Stimulated activated CD8-positive, alpha-beta memory T cell treated with anti-CD3 and anti-CD28 coated beads, Interleukin-7, amount 100 ng/mL, for 4 hours (primary cell): ENCODE measurements around the gene ESD.

Source experiments
- DNase-seq, 2 donors: peaks; one replicate each; pipeline ENCODE4 v3.0.0-alpha.2; 2020; ENCODE audit warnings: low read depth in 2 of 2

Gene ESD

DNA sequence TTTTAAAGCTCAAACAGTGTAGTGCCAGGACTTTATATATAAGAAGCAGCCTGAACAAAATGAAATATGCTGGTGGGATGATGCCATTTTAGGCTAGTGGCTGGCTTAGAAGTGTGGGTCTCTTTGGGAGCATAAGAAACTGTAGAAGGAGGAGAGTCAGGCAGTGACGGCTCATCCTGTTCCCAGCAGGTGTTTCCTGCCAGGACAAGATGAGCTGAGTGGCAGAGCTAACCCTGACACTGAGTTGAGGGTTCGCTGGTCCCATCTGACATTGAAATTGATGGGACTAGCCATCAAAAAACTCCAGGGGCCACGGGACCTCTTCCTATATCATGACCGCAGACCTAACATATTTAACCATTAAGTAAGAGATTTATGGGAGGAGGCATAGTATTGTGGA is 51.3 kb downstream of the ESD start:
- DNase-seq: no peak

DNA sequence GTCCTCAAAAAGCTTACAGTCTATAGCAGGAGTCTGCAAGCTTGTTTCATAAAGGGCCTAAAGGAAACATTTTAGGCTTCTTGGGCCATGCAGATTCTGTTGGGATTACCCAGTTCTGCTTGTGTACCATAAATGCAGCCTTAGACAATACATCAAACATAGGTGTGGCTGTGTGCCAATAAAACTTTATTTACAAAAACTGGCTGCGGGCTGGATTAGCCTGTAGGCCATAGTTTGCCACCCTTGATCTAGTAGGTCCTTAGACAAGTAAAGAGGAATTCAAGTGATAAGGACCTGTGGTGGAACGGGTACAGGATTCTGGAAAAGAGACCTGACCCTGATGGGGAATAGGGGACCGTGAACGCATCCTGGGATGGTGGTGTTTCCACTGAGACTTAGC is 51.9 kb downstream of the ESD start:
- DNase-seq: no peak

DNA sequence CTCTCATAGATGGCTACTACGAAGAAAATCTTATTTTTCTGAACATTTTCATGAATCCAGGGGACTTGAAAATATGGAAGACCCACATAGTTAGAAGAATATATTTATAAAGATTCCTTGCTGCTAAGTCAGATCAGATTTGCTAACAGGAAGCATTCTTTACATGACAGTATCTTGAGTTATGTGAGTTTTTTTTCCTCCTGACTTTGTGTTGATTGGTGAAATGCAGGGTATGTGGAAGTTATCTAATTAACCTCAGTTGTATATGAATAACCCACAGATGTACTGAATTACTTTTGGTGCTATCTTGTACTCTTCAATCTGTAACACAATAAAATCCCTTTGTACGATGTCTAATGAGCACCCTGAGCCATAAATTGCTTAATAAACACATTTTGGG is 53.8 kb downstream of the ESD start:
- DNase-seq: no peak

DNA sequence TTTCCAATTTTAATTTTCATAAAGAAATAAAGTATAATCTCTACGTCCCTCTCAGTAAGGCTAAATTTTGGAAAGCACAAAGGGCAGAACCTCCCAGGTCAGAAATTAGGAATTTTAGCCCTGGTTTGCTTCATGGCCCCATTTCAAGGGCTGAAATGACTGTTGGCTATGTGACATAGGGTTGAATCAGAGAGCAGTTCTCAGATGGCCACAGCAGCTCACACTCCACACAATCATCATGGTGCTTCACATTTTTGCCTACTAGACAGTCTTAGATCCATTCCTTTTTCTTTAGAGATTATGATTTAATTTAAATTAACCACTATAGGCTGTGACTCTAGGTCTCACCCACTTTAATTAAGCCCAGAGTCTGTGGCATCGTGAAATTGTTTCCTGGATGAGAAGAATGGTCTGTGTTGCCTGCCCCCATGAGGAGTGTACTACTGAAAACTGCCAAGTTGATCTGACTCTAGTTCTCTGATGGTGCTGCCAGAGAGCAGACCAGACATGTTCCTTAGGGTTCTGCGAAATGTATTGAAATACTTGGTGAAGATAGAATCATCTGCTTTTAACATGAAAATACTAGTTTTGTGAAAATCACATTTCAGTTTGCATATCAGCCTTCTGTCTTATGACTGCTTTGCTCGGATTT is 57.4 kb downstream of the ESD start:
- DNase-seq: no peak

DNA sequence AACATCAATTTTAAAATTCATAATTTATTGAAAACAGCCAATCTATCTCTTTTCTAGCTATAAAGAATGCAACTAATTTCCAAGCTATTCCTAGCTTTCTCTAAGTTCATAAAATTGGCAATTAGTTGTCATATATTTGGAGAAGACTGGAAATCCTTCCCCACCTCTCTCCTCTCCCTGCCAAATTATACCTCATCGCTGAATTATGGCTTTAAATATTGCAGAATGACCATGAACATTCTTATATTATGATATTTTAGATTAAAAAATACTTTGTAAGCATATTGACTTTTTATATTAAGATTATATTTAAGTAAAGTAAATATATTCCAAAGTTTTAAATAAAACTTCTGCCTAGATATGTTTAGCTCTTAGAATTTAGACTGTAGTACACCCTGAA is 58.2 kb downstream of the ESD start:
- DNase-seq: no peak

DNA sequence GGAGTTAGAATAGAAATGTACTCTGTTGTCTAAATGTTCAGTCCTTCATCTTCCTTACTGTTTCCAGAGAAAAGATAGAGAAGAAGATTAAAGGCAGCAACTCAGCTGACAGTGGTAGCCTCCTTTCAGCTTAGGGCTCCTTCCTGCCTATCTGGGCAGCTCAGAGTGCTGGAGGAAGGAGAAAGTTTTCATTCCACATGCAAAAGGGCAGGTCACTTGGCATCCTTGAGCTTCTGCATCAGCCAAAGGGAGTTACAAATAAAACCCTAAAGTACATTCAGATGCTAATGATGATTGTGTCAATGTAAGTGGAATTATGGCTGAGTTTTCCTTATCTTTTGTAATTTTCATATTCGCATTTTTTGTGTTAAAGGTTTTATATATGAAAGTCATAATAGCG is 58.9 kb downstream of the ESD start:
- no peak for DNase-seq

DNA sequence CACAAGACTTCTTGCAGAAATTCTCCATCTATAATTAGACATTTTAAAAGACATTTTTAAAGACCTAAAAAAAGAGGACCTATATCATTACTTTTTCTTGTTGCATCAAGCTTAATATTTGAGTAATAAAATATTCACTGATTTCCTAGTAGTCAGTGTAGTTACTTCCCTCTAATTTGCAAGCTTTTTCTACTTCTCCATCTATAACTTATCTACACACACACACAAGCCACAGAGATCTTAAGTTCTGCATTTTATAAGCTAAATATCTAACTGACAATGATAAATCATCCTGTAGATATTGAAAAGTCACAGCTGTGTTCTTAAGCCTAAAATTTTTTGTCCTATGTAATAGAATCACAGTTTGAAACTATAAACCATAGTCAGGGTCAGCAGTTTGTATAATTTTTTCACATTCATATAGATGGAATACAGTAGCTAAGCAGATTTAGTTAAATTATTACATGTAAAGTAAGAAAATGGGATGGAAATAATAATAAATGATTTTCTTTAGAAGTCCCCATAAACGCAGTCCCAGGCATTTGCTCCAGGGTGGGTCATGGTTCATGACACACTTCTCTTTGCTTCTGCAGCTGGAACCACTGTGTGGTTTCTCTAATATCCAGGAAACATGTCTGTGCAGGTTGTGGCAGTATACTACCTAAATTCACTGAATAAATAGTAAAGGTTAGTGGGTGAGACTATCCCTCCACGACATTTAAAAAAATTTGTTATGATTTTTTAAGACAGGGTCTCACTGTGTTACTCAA is 60.2 kb downstream of the ESD start:
- no peak for DNase-seq

DNA sequence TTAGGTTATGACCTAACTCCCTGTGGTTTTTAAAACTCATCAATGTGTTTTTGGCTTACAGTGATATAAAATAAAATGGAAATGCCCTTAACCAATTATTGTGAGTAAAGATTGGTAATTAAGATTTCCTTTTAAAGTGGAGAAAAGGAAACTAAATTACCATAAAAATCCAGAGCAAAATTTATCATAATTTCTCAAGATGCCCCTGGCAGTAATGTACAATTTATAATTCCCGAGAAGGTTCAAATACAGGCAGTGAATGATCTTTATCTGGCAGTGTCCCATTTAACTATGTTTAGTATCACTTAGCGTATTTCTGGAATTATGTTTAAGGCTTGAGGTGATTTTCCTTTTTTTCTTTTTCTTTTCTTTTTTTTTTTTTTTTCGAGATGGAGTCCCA is 61.5 kb downstream of the ESD start:
- DNase-seq: no peak

DNA sequence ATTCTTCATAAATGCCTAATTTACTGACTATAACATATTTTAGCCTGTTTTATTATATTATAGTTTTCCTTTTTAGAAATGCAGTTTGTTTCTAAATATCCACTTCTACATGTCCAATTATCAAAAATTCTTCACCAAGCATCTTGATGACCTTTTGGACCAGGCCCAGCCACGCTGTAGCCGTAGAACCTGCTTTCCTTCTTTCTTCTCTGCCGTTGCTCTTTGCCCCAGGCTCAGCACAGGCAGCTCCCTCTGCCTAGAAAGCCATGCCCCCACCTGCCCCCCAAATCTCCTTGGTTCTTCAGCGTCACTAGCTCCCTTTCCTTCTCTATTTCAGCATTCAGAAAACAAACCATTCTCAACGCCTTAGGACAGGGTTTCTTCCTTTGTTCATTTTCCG is 65.4 kb downstream of the ESD start:
- DNase-seq: no peak

DNA sequence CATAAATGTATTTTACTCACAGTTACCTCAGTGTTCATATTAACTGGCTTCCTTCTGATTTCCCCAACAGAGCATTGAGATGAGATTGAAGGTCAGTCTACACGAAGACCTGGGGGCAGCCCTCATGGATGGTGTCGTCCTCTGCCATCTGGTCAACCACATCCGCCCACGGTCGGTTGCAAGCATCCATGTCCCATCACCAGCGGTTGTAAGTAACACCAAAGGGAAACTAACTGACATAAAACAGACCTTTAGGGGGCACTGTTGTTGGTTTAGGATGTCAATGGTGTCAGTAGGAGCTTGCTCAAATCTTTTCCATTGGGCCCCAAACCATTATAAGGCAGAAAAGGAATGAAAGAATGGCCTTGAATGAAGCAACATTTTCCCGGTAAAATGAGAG is 68.2 kb downstream of the ESD start:
- no peak for DNase-seq

DNA sequence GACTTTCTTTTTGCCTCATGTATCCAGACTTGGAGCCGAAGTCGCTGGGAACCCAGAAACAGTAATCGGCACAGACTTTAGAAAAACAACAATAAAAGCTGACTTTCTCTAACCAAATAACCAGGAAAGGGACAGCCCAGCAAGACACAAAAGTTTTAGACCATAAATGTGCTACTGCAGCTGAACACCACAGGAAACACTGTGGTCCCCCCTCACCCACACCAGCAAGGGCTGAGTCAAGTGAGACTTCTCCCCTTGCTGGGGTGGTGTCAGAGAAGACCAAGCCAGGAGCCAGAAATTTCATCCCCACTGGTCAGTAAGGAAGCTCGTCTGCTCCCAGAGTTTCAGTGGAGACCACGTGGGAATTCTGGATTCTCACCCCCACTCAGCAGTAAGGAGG is 70.6 kb downstream of the ESD start:
- DNase-seq: peak in 1 of 2 donors; percentile 3
